ENCODE data around the gene DDX47. TPM values are rescaled to one million over a fixed set of nuclear protein-coding genes. Genes with fewer than 3 reads are reported as not detected.

Gene DDX47
- total RNA-seq, 1 experiment from 2014 or later = 115 TPM

GRCh38 chr12:12791756-12792369, 21.3 kb upstream of the DDX47 start:
- ChIA-PET POLR2A (interaction anchor here (1.3 kb wide), 1 partner anchor 12 kb away, joined by 4 read pairs; no protein-coding TSS in a partner anchor), CTCF (no interaction called here)
- ATAC-seq (peak; percentile 67), DNase-seq (ENCODE audit: low read depth, low spot score) (no peak)
- Histone ChIP-seq H3K36me3 (ENCODE audit: control insufficient read depth, insufficient read depth, low read length) (no peaks in the 10 kb centered on the region), H3K4me1 (ENCODE audit: control insufficient read depth, insufficient read depth, low read length) (peaks cover 60% of the 10 kb centered on the region), H3K4me3 (ENCODE audit: low read depth in 2 of 2, low read length in 2 of 2) (peak overlapping the region; percentile 7 to 45; a peak in 3 of 4 replicates), H3K27ac (ENCODE audit: low read length) (peak overlapping the region; percentile 88), H3K27me3 (ENCODE audit: control insufficient read depth, insufficient read depth, low read length) (no peaks in the 10 kb centered on the region), H3K9me3 (ENCODE audit: control insufficient read depth, insufficient read depth, low read depth, low read length) (no peaks in the 10 kb centered on the region)
- in situ Hi-C loops (cut with HindIII; ENCODE audit: low pct_unique_long_range_greater_than_20kb, low sequenced_read_pairs) (no loop called here), intact Hi-C loops (cut with micrococcal nuclease; ENCODE audit: unreplicated experiment) (no loop called here)
- TF ChIP-seq TCF7L2 (IDR thresholded peaks at IDR 0.05; ENCODE audit: low read depth, low read length) = no peak
- TF ChIP-seq REST (IDR thresholded peaks at IDR 0.05; ENCODE audit: insufficient read depth in 1 of 2, low read depth in 2 of 2, low read length in 1 of 2) = no peak
- no peak for TF ChIP-seq CTCF (IDR thresholded peaks at IDR 0.05)
- TF ChIP-seq SIN3A (IDR thresholded peaks at IDR 0.05; ENCODE audit: borderline replicate concordance, insufficient read depth, low read depth, low read length) = no peak
- TF ChIP-seq POLR2AphosphoS5 (IDR thresholded peaks at IDR 0.05; ENCODE audit: low read depth, low read length) = no peak
- no TSS peak for BruUV-seq (replicated peaks)

- DNase-seq (ENCODE audit: low read depth, low spot score) (no peak), ATAC-seq (no peak)
- Histone ChIP-seq H3K27me3 (ENCODE audit: control insufficient read depth, insufficient read depth, low read length) (no peaks in the 10 kb centered on the region), H3K4me1 (ENCODE audit: control insufficient read depth, insufficient read depth, low read length) (peaks cover 56% of the 10 kb centered on the region), H3K4me3 (ENCODE audit: low read depth in 2 of 2, low read length in 2 of 2) (no peak overlapping the region), H3K36me3 (ENCODE audit: control insufficient read depth, insufficient read depth, low read length) (no peaks in the 10 kb centered on the region), H3K27ac (ENCODE audit: low read length) (peak overlapping the region; percentile 88), H3K9me3 (ENCODE audit: control insufficient read depth, insufficient read depth, low read depth, low read length) (no peaks in the 10 kb centered on the region)
- intact Hi-C loops (cut with micrococcal nuclease; ENCODE audit: unreplicated experiment) (no loop called here), in situ Hi-C loops (cut with HindIII; ENCODE audit: low pct_unique_long_range_greater_than_20kb, low sequenced_read_pairs) (no loop called here)
- ChIA-PET CTCF (interaction anchor here (0.6 kb wide), 1 partner anchor 123 kb away, joined by 5 read pairs; no protein-coding TSS in a partner anchor), POLR2A (interaction anchor here (0.7 to 1.3 kb wide), 3 partner anchors 11 to 306 kb away, joined by 3 to 4 read pairs (median 3); no protein-coding TSS in a partner anchor)
- no TSS peak for BruUV-seq (replicated peaks)
- TF ChIP-seq REST (IDR thresholded peaks at IDR 0.05; ENCODE audit: insufficient read depth in 1 of 2, low read depth in 2 of 2, low read length in 1 of 2) = no peak
Measured at GRCh38 chr12:12792421-12792820, 20.7 kb upstream of the DDX47 start.
